Measurements from ENCODE around the gene INSRR.
A peak's percentile ranks its signal among the peaks of the same experiment; 100 is the strongest.

The INSRR gene

GRCh38 chr1:156840186-156840897, 18.6 kb downstream of the INSRR start:
- DNase-seq (ENCODE audit: low spot score), result no peak
- TF ChIP-seq CTCF (IDR thresholded peaks at IDR 0.05), result no peak
- H3K4me3 ChIP-seq, result no peak overlapping the region
- H3K27ac ChIP-seq, result no peak overlapping the region

GRCh38 chr1:156839426-156840109, 19.3 kb downstream of the INSRR start:
- no peak overlapping the region for H3K27ac ChIP-seq
- no peak for DNase-seq (ENCODE audit: low spot score)
- no peak for TF ChIP-seq CTCF (IDR thresholded peaks at IDR 0.05)
- no peak overlapping the region for H3K4me3 ChIP-seq

- no peak for DNase-seq (ENCODE audit: low spot score)
- H3K27ac ChIP-seq, result no peak overlapping the region
- TF ChIP-seq CTCF (IDR thresholded peaks at IDR 0.05), result peak; percentile 77
- H3K4me3 ChIP-seq, result no peak overlapping the region
These were observed 19.9 kb downstream of the INSRR start for GRCh38 chr1:156838972-156839371.

- DNase-seq (ENCODE audit: low spot score), result no peak
- TF ChIP-seq CTCF (IDR thresholded peaks at IDR 0.05), result no peak
- Histone ChIP-seq H3K4me3 (no peak overlapping the region), H3K27ac (no peak overlapping the region)
These were observed 22.0 kb downstream of the INSRR start for GRCh38 chr1:156836892-156837291.

- no peak overlapping the region for H3K27ac ChIP-seq
- no peak overlapping the region for H3K4me3 ChIP-seq
- no peak for DNase-seq (ENCODE audit: low spot score)
- TF ChIP-seq CTCF (IDR thresholded peaks at IDR 0.05), result no peak
These were observed 22.8 kb downstream of the INSRR start for GRCh38 chr1:156836041-156836654.

DNA sequence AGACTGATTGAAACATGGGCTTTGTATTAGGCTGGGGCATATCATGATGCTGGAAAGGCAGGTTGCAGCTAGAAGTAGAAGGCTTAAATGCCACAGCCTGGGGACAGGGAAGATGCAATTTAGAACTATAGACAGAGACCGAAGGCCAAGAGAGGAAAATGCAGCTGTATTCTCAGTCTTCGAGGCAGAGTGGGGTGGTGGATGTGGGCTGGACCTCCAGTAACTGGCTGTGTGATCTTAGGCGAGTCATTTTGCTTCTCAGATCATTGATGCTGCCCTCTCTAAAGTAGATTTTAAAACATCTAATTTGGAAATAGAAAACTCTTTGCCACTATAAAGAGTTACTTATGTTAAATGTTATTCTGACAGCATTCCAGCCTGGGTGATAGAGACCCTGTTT, 24.6 kb downstream of the INSRR start:
- no peak overlapping the region for H3K4me3 ChIP-seq
- DNase-seq (ENCODE audit: low spot score), result no peak
- no peak overlapping the region for H3K27ac ChIP-seq
- TF ChIP-seq CTCF (IDR thresholded peaks at IDR 0.05), result no peak

Measured in coronary artery (tissue), 2 donors.